Activated naive CD8-positive, alpha-beta T cell (primary cell): ENCODE data around the gene SLC17A3.

Experiments used
- H3K27ac Mint-ChIP-seq: one replicate; pipeline ENCODE4 v1.8.0; 2021; ENCODE audit warnings: mixed read lengths
- H3K27me3 Mint-ChIP-seq: one replicate; pipeline ENCODE4 v1.8.0; 2021; ENCODE audit warnings: mixed read lengths
- H3K36me3 Mint-ChIP-seq: one replicate; pipeline ENCODE4 v1.8.0; 2021; ENCODE audit warnings: mixed read lengths
- H3K4me1 Mint-ChIP-seq: one replicate; pipeline ENCODE4 v1.8.0; 2021; ENCODE audit warnings: low read depth, mixed read lengths
- H3K4me3 Mint-ChIP-seq: one replicate; pipeline ENCODE4 v1.8.0; 2021; ENCODE audit warnings: mild to moderate bottlenecking, mixed read lengths
- H3K9me3 Mint-ChIP-seq: one replicate; pipeline ENCODE4 v1.8.0; 2021; ENCODE audit warnings: low read depth, mixed read lengths

SLC17A3 gene

GRCh38 chr6:25878721-25879322 lies 4.8 kb upstream of the SLC17A3 start:
- Mint-ChIP-seq H3K27me3 (peaks cover 2% of the 10 kb centered on the region), H3K27ac (no peak overlapping the region), H3K9me3 (no peaks in the 10 kb centered on the region), H3K4me1 (peaks cover 11% of the 10 kb centered on the region), H3K36me3 (no peaks in the 10 kb centered on the region), H3K4me3 (no peak overlapping the region)

GRCh38 chr6:25875926-25876602 lies 2.0 kb upstream of the SLC17A3 start:
- Mint-ChIP-seq H3K9me3 (no peaks in the 10 kb centered on the region), H3K4me3 (no peak overlapping the region), H3K27me3 (peaks cover 2% of the 10 kb centered on the region), H3K27ac (no peak overlapping the region), H3K36me3 (no peaks in the 10 kb centered on the region), H3K4me1 (peaks cover 21% of the 10 kb centered on the region)

GRCh38 chr6:25875563-25875905 lies 1.5 kb upstream of the SLC17A3 start:
- Mint-ChIP-seq H3K27ac (no peak overlapping the region), H3K4me1 (peaks cover 21% of the 10 kb centered on the region), H3K36me3 (no peaks in the 10 kb centered on the region), H3K27me3 (peaks cover 2% of the 10 kb centered on the region), H3K9me3 (no peaks in the 10 kb centered on the region), H3K4me3 (no peak overlapping the region)

- H3K27ac Mint-ChIP-seq: no peak overlapping the region
- H3K36me3 Mint-ChIP-seq: no peaks in the 10 kb centered on the region
- no peak overlapping the region for H3K4me3 Mint-ChIP-seq
- peaks cover 2% of the 10 kb centered on the region for H3K27me3 Mint-ChIP-seq
- H3K4me1 Mint-ChIP-seq: peaks cover 21% of the 10 kb centered on the region
- no peaks in the 10 kb centered on the region for H3K9me3 Mint-ChIP-seq
These were observed 949 bp upstream of the SLC17A3 start for GRCh38 chr6:25874822-25875562.

- Mint-ChIP-seq H3K27me3 (no peaks in the 10 kb centered on the region), H3K4me3 (no peak overlapping the region), H3K4me1 (peaks cover 21% of the 10 kb centered on the region)
These were observed 1.2 kb downstream of the SLC17A3 start for GRCh38 chr6:25872814-25873213.

GRCh38 chr6:25869840-25870239 lies 4.2 kb downstream of the SLC17A3 start:
- Mint-ChIP-seq H3K9me3 (no peaks in the 10 kb centered on the region), H3K27ac (no peak overlapping the region), H3K27me3 (no peaks in the 10 kb centered on the region), H3K4me1 (peaks cover 36% of the 10 kb centered on the region), H3K4me3 (no peak overlapping the region), H3K36me3 (no peaks in the 10 kb centered on the region)

More at GRCh38 chr6:25872814-25873213, 1.2 kb downstream of the SLC17A3 start:
- Mint-ChIP-seq H3K9me3 (no peaks in the 10 kb centered on the region), H3K36me3 (no peaks in the 10 kb centered on the region), H3K27ac (no peak overlapping the region)

GRCh38 chr6:25868436-25869183 lies 5.4 kb downstream of the SLC17A3 start:
- Mint-ChIP-seq H3K27ac (no peak overlapping the region), H3K36me3 (peaks cover 4% of the 10 kb centered on the region), H3K4me1 (peaks cover 30% of the 10 kb centered on the region)

GRCh38 chr6:25866011-25866410 lies 8.0 kb downstream of the SLC17A3 start:
- peaks cover 20% of the 10 kb centered on the region for H3K4me1 Mint-ChIP-seq
- H3K27me3 Mint-ChIP-seq: no peaks in the 10 kb centered on the region
- H3K27ac Mint-ChIP-seq: no peak overlapping the region
- peak overlapping the region; percentile 49 for H3K4me3 Mint-ChIP-seq
- H3K36me3 Mint-ChIP-seq: peaks cover 4% of the 10 kb centered on the region
- peaks cover 6% of the 10 kb centered on the region for H3K9me3 Mint-ChIP-seq

More at GRCh38 chr6:25868436-25869183, 5.4 kb downstream of the SLC17A3 start:
- H3K27me3 Mint-ChIP-seq: no peaks in the 10 kb centered on the region
- no peak overlapping the region for H3K4me3 Mint-ChIP-seq
- H3K9me3 Mint-ChIP-seq: peaks cover 6% of the 10 kb centered on the region

- Mint-ChIP-seq H3K36me3 (peaks cover 4% of the 10 kb centered on the region), H3K9me3 (peaks cover 6% of the 10 kb centered on the region), H3K4me3 (no peak overlapping the region), H3K4me1 (peaks cover 20% of the 10 kb centered on the region), H3K27me3 (no peaks in the 10 kb centered on the region), H3K27ac (no peak overlapping the region)
These were observed 10.7 kb downstream of the SLC17A3 start for GRCh38 chr6:25863360-25863759.

- Mint-ChIP-seq H3K4me1 (peaks cover 19% of the 10 kb centered on the region), H3K27ac (no peak overlapping the region), H3K36me3 (peaks cover 4% of the 10 kb centered on the region), H3K27me3 (no peaks in the 10 kb centered on the region), H3K4me3 (no peak overlapping the region), H3K9me3 (peaks cover 6% of the 10 kb centered on the region)
These were observed 11.8 kb downstream of the SLC17A3 start for GRCh38 chr6:25862199-25862598.

GRCh38 chr6:25852756-25853155 lies 21.3 kb downstream of the SLC17A3 start:
- Mint-ChIP-seq H3K27ac (no peak overlapping the region), H3K27me3 (no peaks in the 10 kb centered on the region), H3K9me3 (no peaks in the 10 kb centered on the region), H3K4me3 (no peak overlapping the region), H3K4me1 (peaks cover 7% of the 10 kb centered on the region), H3K36me3 (no peaks in the 10 kb centered on the region)

- no peaks in the 10 kb centered on the region for H3K9me3 Mint-ChIP-seq
- H3K4me1 Mint-ChIP-seq: peaks cover 7% of the 10 kb centered on the region
- no peak overlapping the region for H3K4me3 Mint-ChIP-seq
- H3K36me3 Mint-ChIP-seq: no peaks in the 10 kb centered on the region
- no peak overlapping the region for H3K27ac Mint-ChIP-seq
- H3K27me3 Mint-ChIP-seq: peaks cover 2% of the 10 kb centered on the region
These were observed 22.1 kb downstream of the SLC17A3 start for GRCh38 chr6:25851961-25852360.

GRCh38 chr6:25844518-25844917 lies 29.5 kb downstream of the SLC17A3 start:
- Mint-ChIP-seq H3K36me3 (no peaks in the 10 kb centered on the region), H3K27ac (no peak overlapping the region), H3K27me3 (peaks cover 11% of the 10 kb centered on the region), H3K4me1 (no peaks in the 10 kb centered on the region), H3K4me3 (no peak overlapping the region), H3K9me3 (no peaks in the 10 kb centered on the region)

GRCh38 chr6:25842526-25842925 lies 31.5 kb downstream of the SLC17A3 start:
- Mint-ChIP-seq H3K36me3 (no peaks in the 10 kb centered on the region), H3K4me1 (no peaks in the 10 kb centered on the region), H3K27me3 (peaks cover 11% of the 10 kb centered on the region), H3K27ac (no peak overlapping the region), H3K9me3 (no peaks in the 10 kb centered on the region), H3K4me3 (no peak overlapping the region)
